ENCODE results near the gene SIX1.

Gene SIX1

DNA sequence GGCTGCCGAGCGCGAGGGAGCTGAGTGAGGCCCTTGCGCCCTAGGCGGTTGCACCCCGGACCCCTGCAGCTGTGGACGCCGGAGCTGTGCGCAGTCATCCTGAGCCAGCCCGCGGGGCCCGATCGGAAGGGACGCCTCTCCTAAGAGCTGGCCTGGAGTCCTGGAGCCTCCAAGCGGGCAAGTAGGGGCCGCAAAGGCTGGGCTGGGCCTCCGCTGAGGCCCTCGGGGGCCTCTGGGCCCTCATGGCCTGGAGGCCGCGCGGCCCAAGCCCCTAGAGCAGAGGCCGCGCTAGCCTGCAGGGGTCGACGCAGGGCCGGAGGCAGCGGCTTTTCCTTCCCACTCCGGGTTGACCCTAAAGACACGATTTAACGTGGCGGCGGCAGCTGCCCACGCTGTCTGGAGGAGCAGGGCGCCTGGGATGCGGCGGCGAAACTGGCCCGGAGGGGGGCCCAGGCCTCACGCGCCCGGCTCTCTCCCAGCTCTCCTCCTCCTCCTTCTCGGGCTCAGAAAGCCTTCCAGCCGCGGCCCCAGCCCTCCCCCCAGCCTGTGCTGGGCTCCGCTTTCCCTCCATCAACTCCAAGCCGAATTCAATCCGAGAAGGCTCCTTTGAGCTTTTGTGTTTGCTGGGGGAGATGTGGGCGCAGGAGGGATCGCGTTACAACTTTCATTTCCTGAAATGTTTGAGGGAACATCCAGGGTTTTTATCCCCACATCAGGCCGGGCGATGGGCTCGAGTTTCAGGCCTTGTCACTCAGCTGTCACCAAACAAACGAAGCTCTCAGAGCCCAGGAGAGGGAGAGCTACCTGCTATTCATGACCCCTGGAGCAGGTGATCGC lies 11.6 kb downstream of the SIX1 start:
- H3K4me3 ChIP-seq (ENCODE audit: control insufficient read depth, low read depth, low read length), result peak overlapping the region; percentile 29
- TF ChIP-seq, protein P1, sequence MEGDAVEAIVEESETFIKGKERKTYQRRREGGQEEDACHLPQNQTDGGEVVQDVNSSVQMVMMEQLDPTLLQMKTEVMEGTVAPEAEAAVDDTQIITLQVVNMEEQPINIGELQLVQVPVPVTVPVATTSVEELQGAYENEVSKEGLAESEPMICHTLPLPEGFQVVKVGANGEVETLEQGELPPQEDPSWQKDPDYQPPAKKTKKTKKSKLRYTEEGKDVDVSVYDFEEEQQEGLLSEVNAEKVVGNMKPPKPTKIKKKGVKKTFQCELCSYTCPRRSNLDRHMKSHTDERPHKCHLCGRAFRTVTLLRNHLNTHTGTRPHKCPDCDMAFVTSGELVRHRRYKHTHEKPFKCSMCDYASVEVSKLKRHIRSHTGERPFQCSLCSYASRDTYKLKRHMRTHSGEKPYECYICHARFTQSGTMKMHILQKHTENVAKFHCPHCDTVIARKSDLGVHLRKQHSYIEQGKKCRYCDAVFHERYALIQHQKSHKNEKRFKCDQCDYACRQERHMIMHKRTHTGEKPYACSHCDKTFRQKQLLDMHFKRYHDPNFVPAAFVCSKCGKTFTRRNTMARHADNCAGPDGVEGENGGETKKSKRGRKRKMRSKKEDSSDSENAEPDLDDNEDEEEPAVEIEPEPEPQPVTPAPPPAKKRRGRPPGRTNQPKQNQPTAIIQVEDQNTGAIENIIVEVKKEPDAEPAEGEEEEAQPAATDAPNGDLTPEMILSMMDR (conservative IDR thresholded peaks at IDR 0.05; ENCODE audit: control insufficient read depth, insufficient read depth, low read depth, low read length), result no peak
- DNase-seq (ENCODE audit: low read depth), result no peak

- DNase-seq (ENCODE audit: low read depth), result no peak
- TF ChIP-seq, protein P1 (conservative IDR thresholded peaks at IDR 0.05; ENCODE audit: control insufficient read depth, insufficient read depth, low read depth, low read length), result no peak
- no peak overlapping the region for H3K4me3 ChIP-seq (ENCODE audit: control insufficient read depth, low read depth, low read length)
Observed at GRCh38 chr14:60636879-60637478, 12.3 kb downstream of the SIX1 start.

DNA sequence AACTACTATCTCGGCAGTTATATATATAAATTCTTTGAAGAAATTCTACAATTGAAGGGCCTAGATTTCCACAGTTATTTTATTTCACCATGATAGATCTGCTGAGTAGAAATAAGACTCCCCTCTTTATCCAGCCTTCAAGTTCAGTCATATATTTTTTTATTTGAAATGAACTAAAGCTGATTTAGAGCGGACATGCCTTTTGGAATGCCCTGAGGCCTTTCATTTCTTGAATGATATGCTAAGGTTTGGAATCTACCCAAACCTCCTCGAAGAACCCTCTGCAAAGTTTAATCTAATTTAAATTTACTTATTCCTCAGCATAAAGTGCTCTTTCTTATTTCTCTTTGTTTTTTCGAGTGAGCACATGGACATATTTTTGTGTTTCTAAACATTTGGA lies 15.1 kb downstream of the SIX1 start:
- no peak for DNase-seq (ENCODE audit: low read depth)

DNA sequence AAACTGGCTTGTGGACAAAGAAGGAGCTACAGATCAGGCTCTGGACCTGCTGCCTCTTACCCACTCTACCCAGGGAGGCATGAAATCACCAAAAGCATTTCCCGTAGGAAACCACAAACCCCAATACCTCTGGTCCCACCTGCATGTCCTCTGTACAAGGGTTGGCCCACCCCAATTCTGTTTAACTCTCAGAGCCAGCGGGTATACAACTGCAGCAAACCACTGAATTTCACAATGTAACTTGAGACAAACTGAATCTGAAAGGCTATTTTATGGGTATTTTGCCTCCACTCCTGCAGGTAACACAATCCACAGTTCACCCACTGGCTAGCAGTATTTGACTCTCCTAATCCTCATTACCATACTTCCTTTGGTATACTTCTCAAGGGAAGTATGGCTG lies 16.5 kb downstream of the SIX1 start:
- H3K4me3 ChIP-seq (ENCODE audit: control insufficient read depth, low read depth, low read length), result no peak overlapping the region
- TF ChIP-seq, protein P1 (conservative IDR thresholded peaks at IDR 0.05; ENCODE audit: control insufficient read depth, insufficient read depth, low read depth, low read length), result no peak
- no peak for DNase-seq (ENCODE audit: low read depth)

More for the DNA sequence above, 15.1 kb downstream of the SIX1 start:
- TF ChIP-seq, protein P1 (conservative IDR thresholded peaks at IDR 0.05; ENCODE audit: control insufficient read depth, insufficient read depth, low read depth, low read length), result no peak
- no peak overlapping the region for H3K4me3 ChIP-seq (ENCODE audit: control insufficient read depth, low read depth, low read length)

DNA sequence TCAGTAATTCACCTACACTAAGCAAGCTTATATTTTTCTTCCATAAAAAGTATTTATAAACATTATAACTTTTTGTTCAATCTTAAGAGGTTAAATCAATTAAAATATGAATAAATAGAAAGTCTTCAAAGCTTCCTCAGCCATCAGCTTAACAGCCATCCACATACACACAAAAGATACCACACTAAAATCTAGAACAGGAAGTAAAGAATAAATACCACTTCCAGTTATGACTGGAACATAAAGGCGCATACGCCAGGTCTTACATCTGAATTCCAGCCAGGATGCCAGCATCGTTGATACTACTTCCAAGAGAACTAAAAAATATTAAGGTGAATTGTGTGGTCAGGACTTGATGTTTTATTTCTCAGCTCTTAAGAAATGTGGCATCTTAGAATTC lies 17.0 kb downstream of the SIX1 start:
- TF ChIP-seq, protein P1 (conservative IDR thresholded peaks at IDR 0.05; ENCODE audit: control insufficient read depth, insufficient read depth, low read depth, low read length), result no peak
- no peak for DNase-seq (ENCODE audit: low read depth)

GRCh38 chr14:60631842-60632241 lies 17.4 kb downstream of the SIX1 start:
- H3K4me3 ChIP-seq (ENCODE audit: control insufficient read depth, low read depth, low read length), result no peak overlapping the region
- TF ChIP-seq, protein P1 (conservative IDR thresholded peaks at IDR 0.05; ENCODE audit: control insufficient read depth, insufficient read depth, low read depth, low read length), result no peak
- no peak for DNase-seq (ENCODE audit: low read depth)

More for the DNA sequence above, 17.0 kb downstream of the SIX1 start:
- no peak overlapping the region for H3K4me3 ChIP-seq (ENCODE audit: control insufficient read depth, low read depth, low read length)

Data from fibroblast of mammary gland (primary cell).